ENCODE results near the gene THEMIS. TPM values are rescaled to one million over a fixed set of nuclear protein-coding genes. Genes with fewer than 3 reads are reported as not detected.

THEMIS gene
- total RNA-seq, 5 donors from 2014 or later (not counting 1 experiment from before 2014, with no cell fraction given) = 55.5 to 93.3 (median 69.4) TPM

- peaks cover 85 to 88% (median 86%) of the 10 kb centered on the region in 3 donors for H3K4me1 Mint-ChIP-seq
- CTCF ChIA-PET = no interaction called here
- POLR2A ChIA-PET = no interaction called here
- peak overlapping the region in 2 of 3 donors; percentile 21 to 42 for H3K4me3 Mint-ChIP-seq
- Histone ChIP-seq H3K36me3 (ENCODE audit: control insufficient read depth in 2 of 2, extremely low read depth in 1 of 2, insufficient read depth in 1 of 2, low read length in 1 of 2) (peaks cover 0 to 28% of the 10 kb centered on the region in 2 donors), H3K27me3 (replicated peaks in 1 of 2; ENCODE audit: control insufficient read depth in 2 of 2, extremely low read depth in 1 of 2, insufficient read depth in 2 of 2, low read length in 1 of 2) (no peaks in the 10 kb centered on the region), H3K27ac (ENCODE audit: low read length) (no peak overlapping the region), H3K4me1 (ENCODE audit: control insufficient read depth in 1 of 2, extremely low read depth in 1 of 2, insufficient read depth in 2 of 2, low read length in 2 of 2) (peaks cover 29 to 46% of the 10 kb centered on the region in 2 experiments), H3K4me3 (ENCODE audit: control insufficient read depth in 1 of 2, extremely low read depth in 1 of 2, low read length in 1 of 2) (no peak overlapping the region), H3K9me3 (no peaks in the 10 kb centered on the region)
- WGBS (ENCODE audit: insufficient coverage) = no CpG with 5 or more reads among the region's 1 CpG
- H3K27me3 Mint-ChIP-seq = no peaks in the 10 kb centered on the region
- no peaks in the 10 kb centered on the region for H3K9me3 Mint-ChIP-seq
- DNase-seq = no peak
- H3K27ac Mint-ChIP-seq = peak overlapping the region; percentile 88
- ATAC-seq (replicated peaks in 1 of 4) = peak; percentile 61 to 73 (median 66)
- peaks cover 31% of the 10 kb centered on the region for H3K36me3 Mint-ChIP-seq
These were observed 106.5 kb downstream of the THEMIS start for GRCh38 chr6:127794405-127794804.

- H3K4me3 Mint-ChIP-seq = peak overlapping the region in 2 of 3 donors; percentile 8 to 21
- POLR2A ChIA-PET = interaction anchor here in 1 of 2 donors (0.6 kb wide), 1 partner anchor 28 kb away, joined by 3 read pairs; no protein-coding TSS in a partner anchor
- no peaks in the 10 kb centered on the region for H3K27me3 ChIP-seq (replicated peaks in 1 of 2; ENCODE audit: control insufficient read depth in 2 of 2, extremely low read depth in 1 of 2, insufficient read depth in 2 of 2, low read length in 1 of 2)
- H3K9me3 ChIP-seq = no peaks in the 10 kb centered on the region
- H3K27me3 Mint-ChIP-seq = no peaks in the 10 kb centered on the region
- H3K4me1 ChIP-seq (ENCODE audit: control insufficient read depth in 1 of 2, extremely low read depth in 1 of 2, insufficient read depth in 2 of 2, low read length in 2 of 2) = peaks cover 29 to 46% of the 10 kb centered on the region in 2 experiments
- DNase-seq (no peak), ATAC-seq (replicated peaks in 1 of 4) (no peak)
- no peaks in the 10 kb centered on the region for H3K9me3 Mint-ChIP-seq
- no peak overlapping the region for H3K4me3 ChIP-seq (ENCODE audit: control insufficient read depth in 1 of 2, extremely low read depth in 1 of 2, low read length in 1 of 2)
- CTCF ChIA-PET = interaction anchor here in 1 of 2 donors (0.6 to 0.7 kb wide), 2 partner anchors 45 to 47 kb away, joined by 3 to 4 read pairs; no protein-coding TSS in a partner anchor
- H3K4me1 Mint-ChIP-seq = peaks cover 89 to 92% (median 91%) of the 10 kb centered on the region in 3 donors
- WGBS (ENCODE audit: insufficient coverage) = no CpG with 5 or more reads among the region's 1 CpG
- peak overlapping the region; percentile 88 for H3K27ac Mint-ChIP-seq
- no peak overlapping the region for H3K27ac ChIP-seq (ENCODE audit: low read length)
- H3K36me3 ChIP-seq (ENCODE audit: control insufficient read depth in 2 of 2, extremely low read depth in 1 of 2, insufficient read depth in 1 of 2, low read length in 1 of 2) = peaks cover 0 to 28% of the 10 kb centered on the region in 2 donors
- H3K36me3 Mint-ChIP-seq = peaks cover 31% of the 10 kb centered on the region
These were observed 107.5 kb downstream of the THEMIS start for GRCh38 chr6:127793396-127793795.

GRCh38 chr6:127792616-127793015 is 108.2 kb downstream of the THEMIS start:
- CTCF ChIA-PET = no interaction called here
- POLR2A ChIA-PET = interaction anchor here in 1 of 2 donors (0.6 kb wide), 1 partner anchor 29 kb away, joined by 3 read pairs; no protein-coding TSS in a partner anchor
- H3K4me1 Mint-ChIP-seq = peaks cover 90 to 93% (median 91%) of the 10 kb centered on the region in 3 donors
- H3K4me3 Mint-ChIP-seq = peak overlapping the region in 2 of 3 donors; percentile 8 to 21
- H3K36me3 ChIP-seq (ENCODE audit: control insufficient read depth in 2 of 2, extremely low read depth in 1 of 2, insufficient read depth in 1 of 2, low read length in 1 of 2) = peaks cover 0 to 25% of the 10 kb centered on the region in 2 donors
- peak; percentile 81 to 93 (median 89) for ATAC-seq (replicated peaks in 1 of 4)
- H3K36me3 Mint-ChIP-seq = peaks cover 32% of the 10 kb centered on the region
- peak in 4 of 35 experiments; percentile 16 to 53 (median 24) for DNase-seq
- no CpG with 5 or more reads among the region's 1 CpG for WGBS (ENCODE audit: insufficient coverage)
- peak overlapping the region; percentile 88 for H3K27ac Mint-ChIP-seq
- no peaks in the 10 kb centered on the region for H3K27me3 ChIP-seq (replicated peaks in 1 of 2; ENCODE audit: control insufficient read depth in 2 of 2, extremely low read depth in 1 of 2, insufficient read depth in 2 of 2, low read length in 1 of 2)
- H3K27me3 Mint-ChIP-seq = no peaks in the 10 kb centered on the region
- no peaks in the 10 kb centered on the region for H3K9me3 ChIP-seq
- H3K9me3 Mint-ChIP-seq = no peaks in the 10 kb centered on the region
- H3K4me3 ChIP-seq (ENCODE audit: control insufficient read depth in 1 of 2, extremely low read depth in 1 of 2, low read length in 1 of 2) = no peak overlapping the region
- peaks cover 29 to 50% of the 10 kb centered on the region in 2 experiments for H3K4me1 ChIP-seq (ENCODE audit: control insufficient read depth in 1 of 2, extremely low read depth in 1 of 2, insufficient read depth in 2 of 2, low read length in 2 of 2)
- no peak overlapping the region for H3K27ac ChIP-seq (ENCODE audit: low read length)

GRCh38 chr6:127791779-127792528 is 108.9 kb downstream of the THEMIS start:
- no peaks in the 10 kb centered on the region for H3K27me3 ChIP-seq (replicated peaks in 1 of 2; ENCODE audit: control insufficient read depth in 2 of 2, extremely low read depth in 1 of 2, insufficient read depth in 2 of 2, low read length in 1 of 2)
- peaks cover 0 to 19% of the 10 kb centered on the region in 2 donors for H3K36me3 ChIP-seq (ENCODE audit: control insufficient read depth in 2 of 2, extremely low read depth in 1 of 2, insufficient read depth in 1 of 2, low read length in 1 of 2)
- Mint-ChIP-seq H3K27ac (peak overlapping the region; percentile 88), H3K27me3 (no peaks in the 10 kb centered on the region), H3K36me3 (peaks cover 26% of the 10 kb centered on the region), H3K4me3 (peak overlapping the region in 1 of 3 donors; percentile 21), H3K9me3 (no peaks in the 10 kb centered on the region), H3K4me1 (peaks cover 90 to 93% (median 91%) of the 10 kb centered on the region in 3 donors)
- peaks cover 33 to 45% of the 10 kb centered on the region in 2 experiments for H3K4me1 ChIP-seq (ENCODE audit: control insufficient read depth in 1 of 2, extremely low read depth in 1 of 2, insufficient read depth in 2 of 2, low read length in 2 of 2)
- H3K9me3 ChIP-seq = no peaks in the 10 kb centered on the region
- ATAC-seq (replicated peaks in 1 of 4) (no peak), DNase-seq (no peak)
- H3K4me3 ChIP-seq (ENCODE audit: control insufficient read depth in 1 of 2, extremely low read depth in 1 of 2, low read length in 1 of 2) = no peak overlapping the region
- WGBS (ENCODE audit: insufficient coverage) = 98% methylated on average over 5 of the region's 11 CpGs
- H3K27ac ChIP-seq (ENCODE audit: low read length) = no peak overlapping the region
- ChIA-PET CTCF (no interaction called here), POLR2A (no interaction called here)

GRCh38 chr6:127790571-127790970 is 110.3 kb downstream of the THEMIS start:
- DNase-seq = no peak
- 92% methylated on average over 5 of the region's 5 CpGs for WGBS (ENCODE audit: insufficient coverage)
- no peaks in the 10 kb centered on the region for H3K27me3 ChIP-seq (replicated peaks in 1 of 2; ENCODE audit: control insufficient read depth in 2 of 2, extremely low read depth in 1 of 2, insufficient read depth in 2 of 2, low read length in 1 of 2)
- Mint-ChIP-seq H3K36me3 (peaks cover 21% of the 10 kb centered on the region), H3K27ac (peak overlapping the region in 1 of 2 donors; percentile 88), H3K27me3 (no peaks in the 10 kb centered on the region), H3K4me1 (peaks cover 80 to 90% (median 89%) of the 10 kb centered on the region in 3 donors), H3K4me3 (peak overlapping the region in 1 of 3 donors; percentile 40), H3K9me3 (no peaks in the 10 kb centered on the region)
- H3K27ac ChIP-seq (ENCODE audit: low read length) = no peak overlapping the region
- H3K9me3 ChIP-seq = no peaks in the 10 kb centered on the region
- H3K4me3 ChIP-seq (ENCODE audit: control insufficient read depth in 1 of 2, extremely low read depth in 1 of 2, low read length in 1 of 2) = no peak overlapping the region
- CTCF ChIA-PET = interaction anchor here in 1 of 2 donors (0.6 kb wide), 1 partner anchor 730 kb away, joined by 3 read pairs; the partner anchor contains the start of gene PTPRK
- peaks cover 0 to 17% of the 10 kb centered on the region in 2 donors for H3K36me3 ChIP-seq (ENCODE audit: control insufficient read depth in 2 of 2, extremely low read depth in 1 of 2, insufficient read depth in 1 of 2, low read length in 1 of 2)
- no peak for ATAC-seq (replicated peaks in 1 of 4)
- POLR2A ChIA-PET = interaction anchor here in 1 of 2 donors (0.5 kb wide), 1 partner anchor 16 kb away, joined by 3 read pairs; no protein-coding TSS in a partner anchor
- peaks cover 35 to 49% of the 10 kb centered on the region in 2 experiments for H3K4me1 ChIP-seq (ENCODE audit: control insufficient read depth in 1 of 2, extremely low read depth in 1 of 2, insufficient read depth in 2 of 2, low read length in 2 of 2)

GRCh38 chr6:127786109-127786508 is 114.7 kb downstream of the THEMIS start:
- Mint-ChIP-seq H3K27me3 (no peaks in the 10 kb centered on the region), H3K36me3 (peaks cover 58% of the 10 kb centered on the region), H3K4me1 (peaks cover 78 to 91% (median 88%) of the 10 kb centered on the region in 3 donors), H3K4me3 (no peak overlapping the region), H3K27ac (no peak overlapping the region), H3K9me3 (peaks cover 0 to 5% (median 0%) of the 10 kb centered on the region in 3 donors)
- no peaks in the 10 kb centered on the region for H3K27me3 ChIP-seq (replicated peaks in 1 of 2; ENCODE audit: control insufficient read depth in 2 of 2, extremely low read depth in 1 of 2, insufficient read depth in 2 of 2, low read length in 1 of 2)
- no peak overlapping the region for H3K27ac ChIP-seq (ENCODE audit: low read length)
- H3K9me3 ChIP-seq = no peaks in the 10 kb centered on the region
- ChIA-PET CTCF (interaction anchor here in 1 of 2 donors (1.0 kb wide), 1 partner anchor 1704 kb away, joined by 3 read pairs; no protein-coding TSS in a partner anchor), POLR2A (interaction anchor here in 1 of 2 donors (0.6 kb wide), 1 partner anchor 19 kb away, joined by 4 read pairs; no protein-coding TSS in a partner anchor)
- no CpG with 5 or more reads among the region's 1 CpG for WGBS (ENCODE audit: insufficient coverage)
- ATAC-seq (replicated peaks in 1 of 4) = no peak
- no peak overlapping the region for H3K4me3 ChIP-seq (ENCODE audit: control insufficient read depth in 1 of 2, extremely low read depth in 1 of 2, low read length in 1 of 2)
- DNase-seq = no peak
- H3K4me1 ChIP-seq (ENCODE audit: control insufficient read depth in 1 of 2, extremely low read depth in 1 of 2, insufficient read depth in 2 of 2, low read length in 2 of 2) = peaks cover 21 to 25% of the 10 kb centered on the region in 2 experiments
- peaks cover 3 to 16% of the 10 kb centered on the region in 2 donors for H3K36me3 ChIP-seq (ENCODE audit: control insufficient read depth in 2 of 2, extremely low read depth in 1 of 2, insufficient read depth in 1 of 2, low read length in 1 of 2)

Measured in T-cell (primary cell).